Stimulated activated CD8-positive, alpha-beta memory T cell treated with anti-CD3 and anti-CD28 coated beads, Interleukin-4, amount 100 ng/mL, for 4 hours (primary cell): Measurements from ENCODE around the gene SYT8.
"Not testable (repeated sequence)": the region's sequence is repeated elsewhere in the genome, so short reads cannot be mapped to it uniquely, and the experiment has no call there.

ENCODE experiments used
- DNase-seq, 2 donors: peaks; one replicate each; pipeline ENCODE4 v3.0.0-alpha.2; 2020; ENCODE audit warnings: low read depth in 2 of 2, low spot score in 1 of 2

Gene SYT8, protein sequence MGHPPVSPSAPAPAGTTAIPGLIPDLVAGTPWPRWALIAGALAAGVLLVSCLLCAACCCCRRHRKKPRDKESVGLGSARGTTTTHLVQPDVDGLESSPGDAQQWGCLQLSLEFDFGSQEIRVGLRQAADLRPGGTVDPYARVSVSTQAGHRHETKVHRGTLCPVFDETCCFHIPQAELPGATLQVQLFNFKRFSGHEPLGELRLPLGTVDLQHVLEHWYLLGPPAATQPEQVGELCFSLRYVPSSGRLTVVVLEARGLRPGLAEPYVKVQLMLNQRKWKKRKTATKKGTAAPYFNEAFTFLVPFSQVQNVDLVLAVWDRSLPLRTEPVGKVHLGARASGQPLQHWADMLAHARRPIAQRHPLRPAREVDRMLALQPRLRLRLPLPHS

DNA sequence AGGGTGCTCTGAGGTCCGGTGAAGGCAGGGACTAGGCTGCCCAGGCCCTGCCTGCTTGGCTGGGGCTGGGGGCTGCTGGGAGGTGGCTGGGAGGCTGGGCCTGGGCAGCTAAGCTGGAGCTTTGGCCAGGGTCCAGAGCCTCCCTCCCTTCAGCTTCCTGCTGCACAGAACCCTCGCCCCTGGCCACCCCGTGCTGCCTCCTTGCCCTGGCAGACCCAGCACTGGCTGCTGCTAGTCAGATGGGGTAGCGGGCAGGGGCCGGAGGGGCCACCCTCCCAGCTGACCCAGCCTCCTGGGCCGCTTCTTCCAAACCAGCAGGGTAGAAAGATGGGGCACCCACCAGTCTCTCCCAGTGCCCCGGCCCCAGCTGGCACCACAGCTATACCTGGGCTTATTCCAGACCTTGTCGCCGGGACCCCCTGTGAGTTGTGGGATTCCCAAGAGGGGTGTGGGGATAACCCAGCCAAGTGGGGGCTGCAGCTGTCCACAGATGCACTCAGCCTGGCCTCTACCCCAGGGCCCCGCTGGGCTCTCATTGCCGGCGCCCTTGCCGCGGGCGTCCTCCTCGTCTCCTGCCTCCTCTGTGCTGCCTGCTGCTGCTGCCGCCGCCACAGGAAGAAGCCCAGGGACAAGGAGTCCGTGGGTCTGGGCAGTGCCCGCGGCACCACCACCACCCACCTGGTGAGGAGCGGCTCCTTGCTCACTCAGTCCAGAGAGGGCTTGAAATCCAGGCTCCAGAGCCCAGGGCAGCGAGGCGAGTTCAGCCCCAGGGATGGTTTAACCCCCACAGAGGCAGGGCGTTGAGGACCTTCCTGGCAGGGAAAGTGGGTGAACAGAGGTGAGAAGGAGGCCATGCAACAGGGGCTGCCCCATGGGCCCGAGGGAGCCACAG is at the start of gene SYT8:
SYT8 (plus strand) TSS at position 212 of the 892 bp plus-strand sequence; CDS start at position 328, 116 bp downstream.
- DNase-seq: no peak

DNA sequence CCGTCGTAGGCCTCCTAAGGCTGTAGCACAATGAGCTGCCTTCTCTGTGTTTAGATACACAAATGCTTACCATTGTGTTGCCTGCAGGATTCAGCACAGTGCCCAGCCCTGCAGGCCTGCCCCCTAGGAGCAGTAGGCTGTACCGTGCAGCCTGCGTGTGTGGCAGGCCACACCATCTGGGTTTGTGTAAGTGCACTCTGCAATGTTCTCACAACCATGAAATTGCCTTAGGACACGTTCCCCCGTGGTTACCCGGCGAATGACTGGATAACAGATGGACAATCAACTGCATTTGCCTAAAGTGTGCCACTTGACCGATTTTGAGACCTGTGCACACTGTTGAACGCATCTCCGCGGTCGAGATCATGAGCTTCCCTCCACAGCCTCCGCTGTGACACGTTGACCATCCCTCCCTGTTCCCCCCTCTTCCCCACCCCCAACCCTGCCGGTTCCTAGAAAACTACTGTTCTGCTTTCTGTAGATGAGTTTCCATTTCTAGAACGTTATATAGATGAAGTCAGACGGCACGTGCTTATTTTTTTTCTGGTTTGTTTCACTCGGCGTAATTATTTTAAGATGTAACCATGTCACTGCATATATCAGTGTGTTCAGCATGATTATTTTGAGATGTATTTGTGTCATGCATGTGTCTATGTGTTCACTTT is 48.9 kb upstream of the SYT8 start:
- DNase-seq: no peak

- DNase-seq: no peak
These were observed 48.3 kb upstream of the SYT8 start for GRCh38 chr11:1786466-1786865.

DNA sequence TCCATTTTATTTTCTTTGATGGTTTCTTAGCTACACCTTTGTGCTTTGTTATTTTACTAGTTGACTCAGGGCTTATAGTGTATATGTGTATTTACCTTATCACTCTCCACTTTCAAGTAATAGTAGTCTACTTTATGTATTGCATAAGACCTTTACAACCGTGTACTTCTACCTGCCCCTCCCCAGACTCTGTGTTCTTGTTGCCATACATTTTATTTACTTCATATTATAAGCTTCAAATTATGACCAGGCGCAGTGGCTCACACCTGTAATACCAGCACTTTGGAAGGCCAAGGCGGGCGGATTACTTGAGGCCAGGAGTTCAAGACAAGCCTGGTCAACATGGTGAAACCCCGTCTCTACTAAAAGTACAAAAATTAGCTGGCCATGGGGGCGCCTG is 42.9 kb upstream of the SYT8 start:
- DNase-seq: no peak

DNA sequence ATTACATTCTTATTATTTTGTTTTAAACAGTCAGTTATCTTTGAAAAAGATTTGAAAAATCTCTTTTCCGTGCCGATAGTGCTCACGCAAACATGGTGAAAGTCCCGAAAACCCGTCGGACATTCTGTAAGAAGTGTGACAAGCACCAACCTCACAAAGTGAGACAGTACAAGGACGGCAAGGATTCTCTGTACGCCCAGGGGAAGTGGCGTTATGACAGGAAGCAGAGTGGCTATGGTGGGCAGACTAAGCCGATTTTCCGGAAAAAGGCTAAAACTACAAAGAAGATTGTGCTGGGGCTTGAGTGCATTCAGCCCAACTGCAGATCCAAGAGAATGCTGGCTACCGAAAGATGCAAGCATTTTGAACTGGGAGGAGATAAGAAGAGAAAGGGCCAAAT is 42.3 kb upstream of the SYT8 start:
- no peak for DNase-seq

GRCh38 chr11:1793081-1793480 is 41.7 kb upstream of the SYT8 start:
- no peak for DNase-seq

DNA sequence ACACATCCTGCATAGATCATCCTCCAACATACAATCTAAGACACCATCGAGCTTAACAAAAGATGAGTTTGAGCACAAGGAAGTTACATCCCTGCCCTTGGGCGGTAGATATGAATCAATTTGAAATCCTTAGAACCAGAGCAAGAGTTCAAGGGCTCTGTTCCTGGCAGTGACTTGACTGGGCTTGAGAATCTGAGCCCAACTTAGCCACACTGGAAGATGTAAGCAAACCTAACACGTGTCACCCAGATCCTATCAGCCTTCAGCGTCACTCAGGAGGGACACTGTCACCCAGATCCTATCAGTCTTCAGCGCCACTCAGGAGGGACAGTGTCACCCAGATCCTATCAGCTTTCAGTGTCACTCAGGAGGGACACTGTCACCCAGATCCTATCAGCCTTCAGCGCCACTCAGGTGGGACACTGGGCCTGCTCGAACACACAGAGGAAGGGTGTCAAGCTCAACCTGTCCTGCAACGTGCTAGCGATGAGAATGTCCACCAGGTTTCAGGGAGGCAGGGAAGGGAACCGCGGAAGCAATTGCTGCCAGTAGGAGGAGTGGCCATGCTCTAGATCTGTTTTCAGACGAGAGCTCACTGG is 38.3 kb upstream of the SYT8 start:
- DNase-seq: no peak

DNA sequence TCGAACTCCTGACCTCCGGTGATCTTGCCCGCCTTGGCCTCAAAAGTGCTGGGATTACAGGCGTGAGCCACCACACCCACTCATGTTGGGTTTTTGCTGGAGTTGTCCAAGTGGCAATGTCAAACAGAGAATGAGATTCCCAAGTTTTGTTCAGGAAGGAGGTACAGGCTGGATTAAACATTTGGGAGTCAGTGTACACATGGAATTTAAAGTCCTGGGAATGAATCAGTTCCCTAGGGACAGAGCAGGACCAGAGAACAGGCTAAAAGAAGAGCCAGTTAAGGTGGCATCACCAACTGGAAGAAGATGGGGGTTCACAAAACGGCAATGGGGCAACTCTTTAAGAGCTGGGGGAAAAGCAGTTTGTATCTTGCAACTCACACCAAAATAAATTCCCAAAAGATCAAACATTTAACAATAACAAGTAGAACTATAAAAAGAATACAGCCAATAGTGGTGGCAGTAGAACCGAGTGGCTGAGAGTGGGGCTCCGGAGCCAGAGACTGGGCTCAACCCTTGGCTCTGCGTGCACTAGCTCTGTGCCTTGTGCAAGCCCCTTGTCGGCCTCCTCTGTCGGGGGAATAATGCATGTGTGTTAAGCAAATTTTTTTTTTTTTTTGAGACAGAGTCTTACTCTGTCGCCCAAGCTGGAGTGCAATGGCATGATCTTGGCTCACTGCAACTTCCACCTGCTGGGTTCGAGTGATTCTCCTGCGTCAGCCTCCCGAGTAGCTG is 37.2 kb upstream of the SYT8 start:
- DNase-seq: no peak

GRCh38 chr11:1803246-1803645 is 31.5 kb upstream of the SYT8 start:
- no peak for DNase-seq

GRCh38 chr11:1803835-1804519 is 30.8 kb upstream of the SYT8 start:
- not testable (repeated sequence) for DNase-seq

GRCh38 chr11:1805525-1805924 is 29.3 kb upstream of the SYT8 start:
- DNase-seq: no peak

DNA sequence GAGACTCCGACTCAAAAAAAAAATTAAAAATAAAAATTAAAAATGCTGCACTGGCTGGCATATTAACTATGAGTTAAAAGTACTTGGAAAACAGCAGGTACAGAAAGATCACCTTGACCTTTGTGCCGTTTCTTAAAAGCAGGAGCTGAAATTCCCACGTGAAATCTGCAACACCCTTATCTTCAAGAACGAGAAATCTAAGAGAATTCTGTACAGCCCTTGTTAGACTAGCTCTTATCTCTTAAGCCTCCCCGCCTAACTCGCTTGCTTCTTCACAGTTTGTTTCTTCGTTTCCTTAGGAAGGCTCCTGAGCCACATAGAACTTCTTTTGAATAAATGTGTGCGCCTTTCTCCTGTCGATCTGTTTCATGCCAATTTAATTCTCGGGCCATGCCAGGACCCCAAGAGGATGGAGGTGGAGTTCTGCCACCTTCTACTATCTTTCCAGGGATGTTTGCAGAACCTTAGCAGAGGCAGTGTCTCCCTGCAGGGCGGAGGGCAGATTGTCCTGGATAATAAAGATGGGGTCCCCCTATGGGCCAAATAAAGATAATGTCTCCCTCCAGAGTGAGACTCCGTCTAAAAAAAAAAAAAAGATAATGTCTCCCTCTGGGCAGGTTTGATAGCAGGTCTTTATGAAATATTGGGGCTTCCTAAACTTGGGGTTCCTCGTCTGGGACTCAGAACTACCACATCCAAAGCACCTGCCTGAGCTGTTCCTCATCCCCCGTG is 27.4 kb upstream of the SYT8 start:
- DNase-seq: no peak

DNA sequence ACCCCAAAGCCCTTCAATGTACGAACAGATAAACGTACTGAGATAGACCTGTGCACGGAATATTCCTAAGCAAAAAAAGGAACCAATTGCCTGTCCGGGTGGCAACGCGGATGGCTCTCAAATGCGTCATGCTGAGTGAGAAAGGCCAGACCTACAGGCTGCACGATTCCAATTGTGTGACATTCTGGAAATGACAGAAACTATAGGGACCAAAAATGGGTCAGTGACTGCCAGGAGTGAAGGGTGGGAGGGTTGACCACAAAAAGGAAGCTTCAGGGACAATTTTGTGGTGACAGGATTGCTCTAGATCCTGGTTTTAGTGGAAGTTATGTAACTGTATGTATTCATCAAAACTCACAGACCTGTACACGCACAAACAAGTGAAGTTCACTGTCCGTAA is 24.0 kb upstream of the SYT8 start:
- no peak for DNase-seq

- DNase-seq: no peak
These were observed 22.5 kb upstream of the SYT8 start for GRCh38 chr11:1812274-1812673.

- DNase-seq: no peak
These were observed 22.0 kb upstream of the SYT8 start for GRCh38 chr11:1812801-1813200.

- DNase-seq: not testable (repeated sequence)
These were observed 21.4 kb upstream of the SYT8 start for GRCh38 chr11:1813356-1813755.

DNA sequence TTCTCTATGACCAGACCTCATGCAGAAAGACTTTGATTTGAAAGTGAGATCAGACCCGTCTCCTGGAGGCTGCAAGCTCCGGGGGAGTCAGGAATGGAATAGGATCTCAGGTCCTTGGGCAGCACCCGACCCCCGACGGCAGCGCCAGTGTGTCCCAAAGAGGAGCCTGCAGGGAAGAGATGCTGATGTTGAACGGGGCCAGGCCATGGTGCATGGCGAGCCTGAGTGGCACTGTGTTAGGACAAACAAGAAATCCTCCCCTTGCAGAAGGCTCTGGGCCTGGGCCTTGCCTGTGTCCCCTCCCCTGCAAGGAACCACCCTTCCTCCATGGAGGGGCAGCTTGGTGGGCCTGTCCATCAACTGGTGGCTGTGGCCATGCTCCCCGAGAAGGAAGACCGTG is 20.1 kb upstream of the SYT8 start:
- DNase-seq: no peak

DNA sequence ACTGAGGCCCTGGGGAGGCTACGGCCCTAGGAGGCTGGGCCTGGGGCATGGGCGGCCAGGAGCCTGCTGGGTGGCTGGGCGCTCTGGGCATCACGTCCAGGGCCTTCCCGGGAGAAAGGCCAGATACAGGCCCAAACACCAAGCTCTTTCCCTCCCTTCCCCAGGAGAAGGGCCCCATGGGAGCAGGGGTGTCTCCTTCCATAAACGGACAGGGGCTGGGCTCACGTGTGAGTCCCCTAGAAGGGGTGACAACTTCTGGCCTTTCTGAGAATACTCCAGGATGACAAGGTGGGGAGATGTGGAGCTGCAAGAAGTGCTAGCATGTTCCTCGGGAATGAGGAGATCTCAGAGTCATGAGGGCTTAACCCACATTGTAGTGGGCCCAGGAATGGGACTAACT is 19.5 kb upstream of the SYT8 start:
- no peak for DNase-seq

- no peak for DNase-seq
These were observed 19.0 kb upstream of the SYT8 start for GRCh38 chr11:1815751-1816150.
